H1 (cell line): ENCODE results near the gene ELFN2. TPM values are rescaled to one million over a fixed set of nuclear protein-coding genes. Genes with fewer than 3 reads are reported as not detected.
A peak's percentile ranks its signal among the peaks of the same experiment; 100 is the strongest.

ENCODE experiments used
- CTCF ChIA-PET: fragments of 300-600 bp; sonication (Branson Sonifier 250); formaldehyde crosslinking; loops from one replicate; lab custom pipeline; 2021; ENCODE audit not compliant: partially characterized antibody; lab: Charles Lee
- POLR2A ChIA-PET: fragments of 300-600 bp; sonication (Branson Sonifier 250); formaldehyde crosslinking; loops from one replicate; lab custom pipeline; 2021; ENCODE audit warnings: inconsistent platforms; ENCODE audit not compliant: partially characterized antibody; lab: Charles Lee
- DNase-seq, 2 experiments: peaks; one replicate each; pipeline versions ENCODE4 v3.0.0 to v3.0.0-alpha.2; 2010 to 2022; ENCODE audit warnings: low spot score in 2 of 2, low read depth in 1 of 2, mixed read lengths in 1 of 2
- FAIRE-seq: peaks from 2 replicates; lab custom pipeline; 2011; peaks lifted over from hg19 to GRCh38; lab: Jason Lieb, UNC
- H2AFZ ChIP-seq: 2 replicates; pipeline ENCODE4 v1.8.1; 2012; ENCODE audit warnings: low read length, inconsistent platforms
- H2AK5ac ChIP-seq: 2 replicates; pipeline ENCODE4 v1.6.1; 2013; ENCODE audit warnings: low read depth, low read length
- H2BK120ac ChIP-seq: replicated peaks from 2 replicates; pipeline ENCODE3; 2013; ENCODE audit warnings: low read depth, low read length, inconsistent platforms
- H2BK12ac ChIP-seq: 2 replicates; pipeline ENCODE4 v1.6.1; 2013; ENCODE audit warnings: low read depth, low read length
- H2BK15ac ChIP-seq: 2 replicates; pipeline ENCODE4 v1.6.1; 2013; ENCODE audit warnings: low read length
- H2BK20ac ChIP-seq: 2 replicates; pipeline ENCODE4 v1.6.1; 2013; ENCODE audit warnings: low read length
- H2BK5ac ChIP-seq: 2 replicates; pipeline ENCODE4 v1.6.1; 2013; ENCODE audit warnings: low read depth, low read length
- H3K14ac ChIP-seq: 2 replicates; pipeline ENCODE4 v1.6.1; 2013; ENCODE audit warnings: inconsistent platforms; ENCODE audit not compliant: insufficient read length
- H3K18ac ChIP-seq: 2 replicates; pipeline ENCODE4 v1.6.1; 2013; ENCODE audit warnings: low read length; ENCODE audit errors: extremely low read depth
- H3K23ac ChIP-seq: 2 replicates; pipeline ENCODE4 v1.6.1; 2013; ENCODE audit warnings: inconsistent platforms; ENCODE audit not compliant: insufficient read length
- H3K23me2 ChIP-seq: 2 replicates; pipeline ENCODE4 v1.6.1; 2013; ENCODE audit warnings: low read depth, low read length
- H3K27ac ChIP-seq: 2 replicates; pipeline ENCODE4 v1.6.1; 2011; ENCODE audit warnings: low read depth, low read length, inconsistent platforms
- H3K27me3 ChIP-seq, 4 experiments: replicated peaks in 1 of 4; 1 replicate in 1 of 4; 2 replicates in 3 of 4; pipeline versions ENCODE4 v1.6.1 to v1.8.1; 2011 to 2013; ENCODE audit warnings: low read length in 3 of 4, mild to moderate bottlenecking in 3 of 4, inconsistent platforms in 2 of 4, mixed read lengths in 2 of 4, moderate library complexity in 1 of 4; ENCODE audit not compliant: control insufficient read depth in 3 of 4, insufficient read depth in 3 of 4; ENCODE audit errors: extremely low read depth in 1 of 4
- H3K36me3 ChIP-seq, 4 experiments: 2 replicates each; pipeline versions ENCODE4 v1.6.1 to v1.8.1; 2011 to 2013; ENCODE audit warnings: mild to moderate bottlenecking in 4 of 4, low read length in 3 of 4, moderate library complexity in 2 of 4, control low read depth in 1 of 4, inconsistent platforms in 1 of 4; ENCODE audit not compliant: insufficient read depth in 4 of 4, control insufficient read depth in 2 of 4
- H3K4ac ChIP-seq: replicated peaks from 2 replicates; pipeline ENCODE3; 2013; ENCODE audit warnings: low read length, low read depth, mixed read lengths, inconsistent platforms; ENCODE audit not compliant: insufficient read length
- H3K4me1 ChIP-seq, 4 experiments: replicated peaks in 1 of 4; 1 replicate in 1 of 4; 2 replicates in 3 of 4; pipeline versions ENCODE4 v1.6.1 to v1.8.1; 2011 to 2013; ENCODE audit warnings: low read length in 3 of 4, inconsistent platforms in 2 of 4, mixed read lengths in 1 of 4; ENCODE audit not compliant: insufficient read depth in 4 of 4, control insufficient read depth in 3 of 4
- H3K4me2 ChIP-seq, 2 experiments: 2 replicates each; pipeline versions ENCODE4 v1.6.1 to v1.8.1; 2011 to 2013; ENCODE audit warnings: low read depth in 2 of 2, low read length in 2 of 2, control low read depth in 1 of 2, inconsistent platforms in 1 of 2, mild to moderate bottlenecking in 1 of 2; ENCODE audit not compliant: insufficient read depth in 1 of 2
- H3K4me3 ChIP-seq, 4 experiments: fragments of 200-600, 300-600 bp in 1 of 4; sonication (generic), shearing (Covaris generic), sonication (Bioruptor Twin) in 1 of 4; 2 replicates each; pipeline versions ENCODE4 v1.5.1 to v1.8.1; 2011 to 2016; ENCODE audit warnings: low read length in 4 of 4, low read depth in 3 of 4, control low read depth in 2 of 4, inconsistent platforms in 2 of 4, mild to moderate bottlenecking in 2 of 4, mixed read lengths in 1 of 4, moderate library complexity in 1 of 4; ENCODE audit not compliant: insufficient read depth in 2 of 4; ENCODE audit errors: extremely low read depth in 1 of 4
- H3K56ac ChIP-seq: replicated peaks from 2 replicates; pipeline ENCODE3; 2013; ENCODE audit warnings: low read depth, mild to moderate bottlenecking, mixed read lengths, low read length, inconsistent platforms; ENCODE audit not compliant: insufficient read length
- H3K79me1 ChIP-seq: 2 replicates; pipeline ENCODE4 v1.6.1; 2013; ENCODE audit warnings: low read depth, low read length, control low read depth
- H3K79me2 ChIP-seq, 2 experiments: 2 replicates each; pipeline versions ENCODE4 v1.6.1 to v1.8.1; 2012 to 2013; ENCODE audit warnings: low read length in 2 of 2, mild to moderate bottlenecking in 2 of 2, inconsistent platforms in 1 of 2; ENCODE audit not compliant: insufficient read depth in 2 of 2, control insufficient read depth in 1 of 2
- H3K9ac ChIP-seq, 4 experiments: replicated peaks in 1 of 4; 1 replicate in 1 of 4; 2 replicates in 3 of 4; pipeline versions ENCODE4 v1.6.1 to v1.8.1; 2011 to 2013; ENCODE audit warnings: low read depth in 3 of 4, low read length in 3 of 4, control low read depth in 2 of 4, mild to moderate bottlenecking in 2 of 4, moderate library complexity in 2 of 4, inconsistent platforms in 1 of 4; ENCODE audit errors: extremely low read depth in 1 of 4
- H3K9me3 ChIP-seq, 2 experiments: 2 replicates each; pipeline versions ENCODE4 v1.6.1 to v1.8.1; 2012 to 2013; ENCODE audit warnings: mild to moderate bottlenecking in 2 of 2, moderate library complexity in 2 of 2, control low read depth in 1 of 2, inconsistent platforms in 1 of 2, low read depth in 1 of 2, low read length in 1 of 2, mixed read lengths in 1 of 2; ENCODE audit not compliant: insufficient read depth in 2 of 2
- H4K20me1 ChIP-seq, 2 experiments: replicated peaks in 1 of 2; 2 replicates each; pipeline versions ENCODE3 to v1.8.1; 2011 to 2013; ENCODE audit warnings: inconsistent platforms in 2 of 2, low read length in 2 of 2, mild to moderate bottlenecking in 1 of 2; ENCODE audit not compliant: insufficient read depth in 2 of 2, control insufficient read depth in 1 of 2
- H4K5ac ChIP-seq: 2 replicates; pipeline ENCODE4 v1.6.1; 2013; ENCODE audit warnings: low read length, low read depth, mixed read lengths, inconsistent platforms; ENCODE audit not compliant: insufficient read length
- H4K8ac ChIP-seq: 2 replicates; pipeline ENCODE4 v1.8.0; 2013; ENCODE audit warnings: mild to moderate bottlenecking, moderate library complexity, low read length, inconsistent platforms; ENCODE audit not compliant: insufficient read depth; ENCODE audit errors: extremely low read depth
- H4K91ac ChIP-seq: replicated peaks from 2 replicates; pipeline ENCODE3; 2013; ENCODE audit warnings: low read length, mixed read lengths, inconsistent platforms; ENCODE audit not compliant: insufficient read length
- ASH2L ChIP-seq: fragments of 200-600, 300-600 bp; sonication (generic); IDR thresholded peaks from one replicate; pipeline ENCODE4 v1.7.1; 2017; ENCODE audit warnings: low read length
- BACH1 ChIP-seq: IDR thresholded peaks from 2 replicates; pipeline ENCODE4 v1.6.1; 2012; ENCODE audit warnings: low read length, improper control_type of control experiment
- CREB1 ChIP-seq: IDR thresholded peaks from 2 replicates; pipeline ENCODE4 v1.6.1; 2012; ENCODE audit warnings: inconsistent platforms
- GABPA ChIP-seq: IDR thresholded peaks from 2 replicates; pipeline ENCODE4 v1.6.1; 2011; ENCODE audit warnings: mild to moderate bottlenecking, low read length, moderate library complexity, borderline replicate concordance; ENCODE audit not compliant: insufficient read depth
- JUN ChIP-seq: IDR thresholded peaks from 2 replicates; pipeline ENCODE4 v1.6.1; 2011; ENCODE audit warnings: low read depth, mild to moderate bottlenecking, improper control_type of control experiment, low read length
- KDM5A ChIP-seq: fragments of 200-600 bp; IDR thresholded peaks from 2 replicates; pipeline ENCODE4 v1.7.1; 2012; ENCODE audit warnings: mild to moderate bottlenecking, low read length, inconsistent platforms, mixed read lengths
- MAFK ChIP-seq: IDR thresholded peaks from 2 replicates; pipeline ENCODE4 v1.6.1; 2012; ENCODE audit warnings: low read depth, mild to moderate bottlenecking, improper control_type of control experiment, low read length
- TAF7 ChIP-seq: optimal IDR thresholded peaks from 2 replicates; pipeline ENCODE3; 2011; ENCODE audit warnings: low read depth, mild to moderate bottlenecking, inconsistent platforms, low read length, moderate library complexity, borderline replicate concordance
- WGBS, 2 experiments: shearing (Covaris generic) in 1 of 2; methylation state at CpG; one replicate each; pipeline versions ENCODE4 v1.1.6 to v1.1.7; 2013 to 2015; ENCODE audit warnings: low lambda C conversion rate in 2 of 2, mixed read lengths in 2 of 2, inconsistent platforms in 1 of 2, low coverage in 1 of 2, missing lambda C conversion rate in 1 of 2; ENCODE audit not compliant: insufficient replicate concordance in 2 of 2, insufficient coverage in 1 of 2, insufficient read length in 1 of 2; ENCODE audit errors: extremely low coverage in 1 of 2, missing lambda C conversion rate in 1 of 2; 5-methylcytosine and 5-hydroxymethylcytosine counted together
- polyA plus RNA-seq, 7 experiments: library from polyadenylated mRNA; depleted of rRNA in 3 of 7; stranded (reverse) in 5 of 7; unstranded in 2 of 7; fragments of >200 nt in 5 of 7; fragments of 200-250 nt in 2 of 7; gene quantifications; 1 replicate in 5 of 7; 2 replicates in 1 of 7; 4 replicates in 1 of 7; pipeline versions ENCODE4 v1.2.1 to v1.2.3, GENCODE V29; 2011 to 2013; ENCODE audit warnings: missing spikeins in 2 of 7, mixed read lengths in 2 of 7
- total RNA-seq: library from RNA; stranded (reverse); fragmentation: NEBNext Ultra II Directional; extraction: Animal tissue kit (Norgen Biotek cat#: 25700); gene quantifications from 2 replicates; pipeline ENCODE4 v1.2.1, GENCODE V29; 2021

ELFN2 gene
- total and polyA plus RNA-seq, 2 of the 8 experiments (the other 6 are each of a cell fraction or from before 2014, with no cell fraction given) = 0.63 to 0.88 TPM

GRCh38 chr22:37354670-37355069, 72.6 kb downstream of the ELFN2 start:
- CTCF ChIA-PET = no interaction called here
- no peak for FAIRE-seq
- TF ChIP-seq KDM5A (no peak), MAFK (no peak), JUN (no peak), BACH1 (no peak), GABPA (no peak), CREB1 (no peak), ASH2L (no peak), TAF7 (no peak)

More at GRCh38 chr22:37354670-37355069, 72.6 kb downstream of the ELFN2 start:
- no peak overlapping the region for H3K18ac ChIP-seq
- WGBS, 2 experiments = 84% methylated on average over 5 of the region's 5 CpGs; no CpG with 5 or more reads in 1 of the 2 experiments
- H3K4me3 ChIP-seq = no peak overlapping the region
- no peak overlapping the region for H2BK120ac ChIP-seq
- no peak overlapping the region for H3K14ac ChIP-seq
- no peaks in the 10 kb centered on the region; the same call in 1 of the 2 replicates for H3K23me2 ChIP-seq
- POLR2A ChIA-PET = no interaction called here
- no peak overlapping the region for H3K9ac ChIP-seq
- H3K9me3 ChIP-seq = no peaks in the 10 kb centered on the region
- H4K5ac ChIP-seq = no peak overlapping the region
- H3K36me3 ChIP-seq = no peaks in the 10 kb centered on the region
- DNase-seq = no peak
- no peak overlapping the region for H2AFZ ChIP-seq
- H3K23ac ChIP-seq = no peak overlapping the region
- H4K91ac ChIP-seq = no peak overlapping the region
- H3K27ac ChIP-seq = no peak overlapping the region
- no peak overlapping the region for H4K8ac ChIP-seq
- H3K4me2 ChIP-seq = no peak overlapping the region
- H3K79me2 ChIP-seq = no peaks in the 10 kb centered on the region
- H4K20me1 ChIP-seq = no peaks in the 10 kb centered on the region
- no peak overlapping the region for H3K56ac ChIP-seq
- 0 out of 2 replicates have a peak overlapping the region, but pooled peaks have one; percentile 46 for H2BK15ac ChIP-seq
- no peak overlapping the region for H2BK12ac ChIP-seq
- H3K27me3 ChIP-seq = no peaks in the 10 kb centered on the region
- no peak overlapping the region for H2AK5ac ChIP-seq
- no peaks in the 10 kb centered on the region for H3K79me1 ChIP-seq
- no peak overlapping the region for H3K4ac ChIP-seq
- no peak overlapping the region for H2BK5ac ChIP-seq
- H3K4me1 ChIP-seq = no peaks in the 10 kb centered on the region; a peak in 1 of 7 replicates
- H2BK20ac ChIP-seq = no peak overlapping the region
